Skeletal muscle satellite cell (primary cell): ENCODE results near the gene KRI1.
A peak's percentile ranks its signal among the peaks of the same experiment; 100 is the strongest.
"Not testable (repeated sequence)": the region's sequence is repeated elsewhere in the genome, so short reads cannot be mapped to it uniquely, and the experiment has no call there.

Experiments
- H3K27me3 ChIP-seq: 2 replicates; pipeline ENCODE4 v1.7.0; 2013; ENCODE audit warnings: low read length; ENCODE audit not compliant: control insufficient read depth, insufficient read depth
- H3K36me3 ChIP-seq: 2 replicates; pipeline ENCODE4 v1.7.0; 2013; ENCODE audit warnings: mild to moderate bottlenecking, control low read depth, low read length; ENCODE audit not compliant: insufficient read depth
- H3K4me1 ChIP-seq: 2 replicates; pipeline ENCODE4 v1.7.0; 2013; ENCODE audit warnings: low read length; ENCODE audit not compliant: control insufficient read depth, insufficient read depth
- H3K4me2 ChIP-seq: 2 replicates; pipeline ENCODE4 v1.7.0; 2013; ENCODE audit warnings: mild to moderate bottlenecking, low read length
- H3K4me3 ChIP-seq: 2 replicates; pipeline ENCODE4 v1.7.0; 2013; ENCODE audit warnings: low read length
- H3K9ac ChIP-seq: 2 replicates; pipeline ENCODE4 v1.7.0; 2013; ENCODE audit warnings: mild to moderate bottlenecking, low read depth, low read length, moderate library complexity
- H3K9me3 ChIP-seq: replicated peaks from 2 replicates; pipeline ENCODE4 v1.7.0; 2013; ENCODE audit warnings: mild to moderate bottlenecking, control low read depth, low read length

The KRI1 gene

DNA sequence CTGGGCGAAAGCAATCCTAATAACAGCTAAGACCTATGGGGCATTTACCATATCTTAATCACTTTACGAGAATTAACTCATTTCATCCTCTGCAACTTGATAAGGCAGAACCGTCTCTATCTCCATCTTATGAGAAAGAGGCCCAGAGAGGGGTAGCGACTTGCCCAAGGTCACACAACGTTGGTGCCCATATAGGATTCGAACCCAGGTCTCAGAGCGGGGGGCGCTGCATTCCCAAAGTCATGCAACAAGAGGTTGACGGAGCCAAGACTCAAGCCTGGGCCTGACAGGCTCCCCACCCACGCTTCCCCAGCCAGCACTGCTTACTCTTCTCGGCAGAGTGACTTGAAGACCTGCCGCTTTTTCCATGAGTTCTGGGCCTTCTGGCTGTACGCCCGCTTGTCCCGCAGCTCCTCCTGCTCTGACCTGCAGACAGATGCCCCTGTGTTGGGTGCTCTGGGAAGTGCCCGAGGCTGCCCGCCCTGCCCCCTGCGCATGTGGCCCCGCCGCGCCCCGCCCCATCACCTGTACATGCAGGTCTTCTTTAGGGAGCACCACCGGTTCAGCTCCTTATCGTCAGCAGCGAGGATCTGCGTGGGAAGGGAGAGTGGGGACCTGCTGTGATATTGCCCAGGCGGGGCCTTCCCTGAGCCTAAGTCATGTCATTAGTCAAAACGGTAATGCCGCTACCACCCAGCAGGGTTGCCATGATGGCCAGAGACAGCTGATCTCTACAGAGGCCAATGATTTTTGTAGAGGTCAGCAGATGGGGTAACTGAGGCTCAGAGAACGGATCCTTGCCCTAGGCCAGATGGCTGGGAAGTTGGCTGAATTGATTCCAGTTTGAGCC is 10.8 kb downstream of the KRI1 start:
- no peak overlapping the region for H3K9ac ChIP-seq
- H3K4me3 ChIP-seq: no peak overlapping the region

DNA sequence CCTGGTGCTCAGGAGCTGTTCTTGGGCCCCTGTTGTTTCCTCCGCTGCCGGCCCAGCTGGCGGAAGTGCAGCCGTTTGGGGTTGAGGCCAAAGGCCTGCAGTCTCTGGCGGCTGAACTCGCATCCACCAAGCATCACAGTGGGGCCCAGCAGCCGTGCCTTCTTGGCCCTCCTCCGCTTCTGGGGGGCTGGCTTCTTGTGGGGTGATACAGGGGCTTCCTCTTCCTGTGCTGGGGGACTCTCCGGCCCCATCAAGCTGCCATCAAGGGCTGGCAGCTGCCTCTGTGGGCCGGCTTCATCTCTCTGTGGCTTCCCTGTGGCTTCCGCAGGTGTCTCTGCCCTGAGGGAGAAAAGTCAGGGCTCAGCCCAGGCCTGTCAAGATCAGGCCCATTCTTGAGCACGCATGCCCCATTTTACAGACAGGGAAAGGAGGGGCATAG is 11.8 kb downstream of the KRI1 start:
- Histone ChIP-seq H3K36me3 (peaks cover 59% of the 10 kb centered on the region), H3K27me3 (no peaks in the 10 kb centered on the region), H3K9ac (no peak overlapping the region), H3K4me3 (no peak overlapping the region), H3K4me1 (no peaks in the 10 kb centered on the region), H3K4me2 (no peak overlapping the region), H3K9me3 (no peaks in the 10 kb centered on the region)

More for the DNA sequence above, 10.8 kb downstream of the KRI1 start:
- Histone ChIP-seq H3K9me3 (no peaks in the 10 kb centered on the region), H3K4me2 (no peak overlapping the region), H3K27me3 (no peaks in the 10 kb centered on the region), H3K4me1 (no peaks in the 10 kb centered on the region), H3K36me3 (peaks cover 66% of the 10 kb centered on the region)

DNA sequence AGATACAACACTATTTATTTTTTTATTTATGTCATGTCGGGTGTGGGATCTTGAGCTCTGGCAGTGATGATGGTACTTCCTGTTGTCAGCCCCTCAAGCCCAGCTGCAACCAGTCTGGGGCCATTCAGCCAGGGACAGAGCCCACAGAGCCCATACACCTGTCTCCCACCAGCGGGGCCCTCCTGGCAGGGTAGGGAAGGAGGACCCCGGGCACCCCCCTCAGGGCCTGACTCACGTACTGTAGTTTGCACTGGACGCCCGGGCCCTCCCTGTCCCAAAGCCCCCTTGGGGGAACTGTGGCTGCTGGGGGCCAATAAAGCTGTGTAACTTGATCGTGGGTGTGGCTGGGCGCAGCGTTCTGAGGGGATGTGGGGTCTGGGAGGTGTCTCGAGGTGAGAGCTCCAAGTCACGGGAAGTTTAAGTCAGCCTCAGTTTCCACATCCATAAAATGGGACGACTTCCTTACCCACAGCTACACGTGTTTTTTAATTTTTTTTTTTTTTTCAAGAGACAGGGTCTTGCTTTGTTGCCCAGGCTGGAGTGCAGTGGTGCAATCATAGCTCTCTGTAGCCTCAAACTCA is 12.6 kb downstream of the KRI1 start:
- H3K36me3 ChIP-seq: peaks cover 63% of the 10 kb centered on the region
- H3K27me3 ChIP-seq: no peaks in the 10 kb centered on the region
- no peak overlapping the region for H3K9ac ChIP-seq
- H3K4me2 ChIP-seq: no peak overlapping the region
- no peaks in the 10 kb centered on the region for H3K4me1 ChIP-seq
- H3K9me3 ChIP-seq: no peaks in the 10 kb centered on the region
- no peak overlapping the region for H3K4me3 ChIP-seq

DNA sequence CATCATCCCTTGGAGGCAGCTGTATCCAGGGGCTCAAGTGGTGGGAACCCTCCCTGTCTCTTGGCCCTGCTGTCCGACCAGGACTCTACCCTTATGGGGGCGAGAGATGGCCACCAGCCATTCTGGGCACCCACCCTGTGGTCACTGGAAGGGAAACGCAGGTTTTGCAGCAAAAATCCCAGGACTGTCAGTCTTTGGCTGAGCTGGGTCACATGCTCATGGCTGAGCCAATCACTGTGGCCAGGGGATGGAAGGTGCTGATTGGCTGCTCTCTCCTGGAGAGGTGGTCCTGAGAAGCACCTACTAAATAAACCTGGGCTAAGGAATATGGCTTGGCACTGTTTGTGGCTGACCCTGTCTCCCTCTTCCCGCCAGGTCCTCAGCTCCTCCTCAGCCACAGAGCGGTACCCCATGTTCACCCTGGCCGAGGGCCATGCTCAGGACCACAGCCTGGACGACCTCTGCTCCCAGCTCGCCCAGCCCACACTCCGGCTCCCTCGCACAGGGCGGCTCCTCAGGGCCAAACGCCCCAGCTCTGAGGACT is 13.2 kb downstream of the KRI1 start:
- peaks cover 57% of the 10 kb centered on the region for H3K36me3 ChIP-seq

DNA sequence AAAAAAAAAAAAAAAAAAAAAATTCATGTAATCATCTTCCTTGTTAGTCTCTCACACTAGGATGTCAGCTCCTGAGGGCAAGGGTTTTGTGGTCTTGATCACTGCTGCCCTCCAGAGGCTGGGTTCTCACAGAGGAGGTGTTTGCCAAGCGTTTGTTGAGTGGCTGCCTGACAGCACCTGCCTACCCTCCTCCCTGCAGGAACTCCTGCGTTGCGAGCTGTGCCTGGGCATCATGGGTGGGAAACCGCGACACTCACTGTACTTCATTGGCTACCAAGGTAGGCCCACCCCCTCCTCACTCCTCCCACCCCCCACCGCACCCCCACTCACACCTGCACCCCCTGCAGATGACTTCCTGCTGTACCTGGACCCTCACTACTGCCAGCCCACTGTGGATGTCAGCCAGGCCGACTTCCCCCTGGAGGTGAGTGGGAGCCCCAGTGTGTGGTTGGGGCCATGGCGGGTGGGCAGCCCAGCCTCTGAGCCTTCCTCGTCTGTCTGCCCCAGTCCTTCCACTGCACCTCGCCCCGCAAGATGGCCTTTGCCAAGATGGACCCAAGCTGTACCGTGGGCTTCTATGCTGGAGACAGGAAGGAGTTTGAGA is 14.0 kb downstream of the KRI1 start:
- Histone ChIP-seq H3K9ac (no peak overlapping the region), H3K27me3 (no peaks in the 10 kb centered on the region), H3K4me3 (no peak overlapping the region), H3K36me3 (peaks cover 59% of the 10 kb centered on the region), H3K9me3 (no peaks in the 10 kb centered on the region), H3K4me2 (no peak overlapping the region), H3K4me1 (no peaks in the 10 kb centered on the region)

More for the DNA sequence above, 13.2 kb downstream of the KRI1 start:
- Histone ChIP-seq H3K4me2 (no peak overlapping the region), H3K4me1 (no peaks in the 10 kb centered on the region), H3K4me3 (no peak overlapping the region), H3K27me3 (no peaks in the 10 kb centered on the region), H3K9ac (no peak overlapping the region), H3K9me3 (no peaks in the 10 kb centered on the region)

DNA sequence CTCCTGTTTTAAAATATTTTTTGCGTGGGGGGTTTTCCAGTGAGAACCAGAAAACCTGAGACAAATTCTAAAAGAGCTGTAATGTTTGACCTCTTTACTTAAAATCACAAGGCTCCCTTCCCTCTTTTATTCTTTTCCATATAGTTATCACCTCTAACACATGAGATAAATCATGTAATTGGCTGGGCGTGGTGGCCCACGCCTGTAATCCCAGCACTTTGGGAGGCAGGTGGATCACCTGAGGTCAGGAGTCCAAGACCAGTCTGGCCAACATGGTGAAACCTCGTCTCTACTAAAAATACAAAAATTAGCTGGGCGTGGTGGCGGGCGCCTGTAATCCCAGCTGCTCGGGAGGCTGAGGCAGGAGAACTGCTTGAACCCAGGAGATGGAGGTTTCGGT is 14.8 kb downstream of the KRI1 start:
- H3K36me3 ChIP-seq: peaks cover 60% of the 10 kb centered on the region
- not testable (repeated sequence) for H3K9me3 ChIP-seq

DNA sequence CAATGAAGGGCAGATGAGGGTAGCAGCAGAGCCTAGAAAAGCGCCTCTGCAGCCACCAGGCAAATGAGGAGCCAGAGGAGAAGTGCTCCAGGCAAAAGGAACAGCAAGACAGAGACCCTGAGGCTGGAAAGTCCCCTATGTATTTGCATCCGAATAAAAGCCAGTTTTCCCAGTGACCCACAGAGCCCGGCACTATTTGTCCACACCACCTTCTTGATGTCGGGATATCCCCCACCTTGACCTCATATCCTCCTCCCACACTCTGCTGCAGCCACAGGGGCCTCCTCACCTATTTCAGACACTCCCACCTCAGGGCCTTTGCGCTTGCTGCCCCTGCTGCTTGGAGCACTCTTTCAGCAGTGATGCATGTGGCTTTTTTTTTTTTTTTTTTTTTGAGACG is 15.5 kb downstream of the KRI1 start:
- Histone ChIP-seq H3K4me1 (no peaks in the 10 kb centered on the region), H3K4me3 (no peak overlapping the region), H3K36me3 (peaks cover 53% of the 10 kb centered on the region), H3K9ac (no peak overlapping the region), H3K9me3 (no peaks in the 10 kb centered on the region), H3K4me2 (no peak overlapping the region), H3K27me3 (no peaks in the 10 kb centered on the region)

More for the DNA sequence above, 14.8 kb downstream of the KRI1 start:
- not testable (repeated sequence) for H3K4me3 ChIP-seq, H3K27me3 ChIP-seq, H3K9ac ChIP-seq, H3K4me1 ChIP-seq, H3K4me2 ChIP-seq

DNA sequence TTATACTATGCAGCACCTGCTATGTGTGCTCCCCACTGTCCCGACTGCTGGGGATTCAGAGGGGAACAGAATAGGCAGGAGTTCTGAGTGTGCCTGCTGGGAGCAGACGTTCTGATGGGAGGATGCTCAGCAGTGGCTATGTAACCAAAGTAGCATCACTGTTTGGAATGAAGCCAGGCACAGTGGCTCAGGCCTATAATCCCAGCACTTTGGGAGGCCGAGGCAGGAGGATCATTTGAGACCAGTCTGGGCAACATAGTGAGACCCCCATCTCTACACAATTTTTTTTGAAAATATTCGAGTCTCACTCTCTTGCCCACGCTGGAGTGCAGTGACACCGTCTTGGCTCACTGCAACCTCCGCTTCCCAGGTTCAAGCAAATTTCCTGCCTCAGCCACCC is 16.1 kb downstream of the KRI1 start:
- H3K4me1 ChIP-seq: peaks cover 5% of the 10 kb centered on the region

DNA sequence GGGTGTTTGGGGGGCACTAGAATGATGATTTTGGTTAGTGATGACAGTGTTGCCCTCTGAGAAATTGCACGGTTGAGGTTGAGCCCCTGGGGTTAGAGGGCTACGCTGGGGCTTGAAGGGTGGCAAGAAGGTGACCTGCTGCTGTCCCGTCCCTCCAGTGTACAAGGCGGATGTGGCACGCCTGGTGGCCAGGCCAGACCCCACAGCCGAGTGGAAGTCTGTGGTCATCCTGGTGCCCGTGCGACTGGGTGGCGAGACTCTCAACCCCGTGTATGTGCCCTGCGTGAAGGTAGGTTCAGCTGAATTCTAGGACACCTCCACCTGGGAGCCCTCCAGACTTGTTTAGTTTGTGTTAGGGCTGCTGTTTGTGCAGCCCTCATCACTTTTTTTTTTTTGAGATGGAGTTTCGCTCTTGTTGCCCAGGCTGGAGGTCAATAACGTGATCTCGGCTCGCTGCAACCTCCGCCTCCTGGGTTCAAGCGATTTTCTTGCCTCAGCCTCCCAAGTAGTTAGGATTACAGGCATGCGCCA is 17.0 kb downstream of the KRI1 start:
- H3K9me3 ChIP-seq: no peaks in the 10 kb centered on the region
- peaks cover 9% of the 10 kb centered on the region for H3K4me1 ChIP-seq
- peaks cover 39% of the 10 kb centered on the region for H3K36me3 ChIP-seq
- no peak overlapping the region for H3K9ac ChIP-seq
- H3K27me3 ChIP-seq: no peaks in the 10 kb centered on the region
- H3K4me3 ChIP-seq: no peak overlapping the region
- H3K4me2 ChIP-seq: no peak overlapping the region

More for the DNA sequence above, 16.1 kb downstream of the KRI1 start:
- no peak overlapping the region for H3K9ac ChIP-seq
- no peak overlapping the region for H3K4me3 ChIP-seq
- H3K36me3 ChIP-seq: peaks cover 48% of the 10 kb centered on the region
- H3K9me3 ChIP-seq: no peaks in the 10 kb centered on the region
- no peaks in the 10 kb centered on the region for H3K27me3 ChIP-seq
- no peak overlapping the region for H3K4me2 ChIP-seq

DNA sequence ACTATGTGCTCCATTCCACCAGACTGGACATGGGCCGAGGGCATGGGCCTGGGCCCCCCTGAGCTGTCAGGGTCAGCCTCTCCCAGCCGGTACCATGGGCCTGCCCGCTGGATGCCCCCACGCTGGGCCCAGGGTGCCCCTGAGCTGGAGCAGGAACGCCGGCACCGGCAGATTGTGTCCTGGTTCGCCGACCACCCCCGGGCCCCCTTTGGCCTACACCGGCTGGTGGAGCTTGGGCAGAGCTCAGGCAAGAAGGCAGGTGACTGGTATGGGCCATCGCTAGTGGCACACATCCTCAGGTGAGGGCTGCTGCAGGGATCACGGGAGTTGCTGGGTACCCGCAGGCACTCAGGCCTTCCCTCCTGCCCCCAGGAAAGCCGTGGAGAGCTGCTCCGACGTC is 19.0 kb downstream of the KRI1 start:
- Histone ChIP-seq H3K4me3 (no peak overlapping the region), H3K9me3 (no peaks in the 10 kb centered on the region), H3K4me1 (peaks cover 12% of the 10 kb centered on the region), H3K36me3 (peaks cover 19% of the 10 kb centered on the region), H3K27me3 (no peaks in the 10 kb centered on the region), H3K9ac (no peak overlapping the region), H3K4me2 (no peak overlapping the region)

DNA sequence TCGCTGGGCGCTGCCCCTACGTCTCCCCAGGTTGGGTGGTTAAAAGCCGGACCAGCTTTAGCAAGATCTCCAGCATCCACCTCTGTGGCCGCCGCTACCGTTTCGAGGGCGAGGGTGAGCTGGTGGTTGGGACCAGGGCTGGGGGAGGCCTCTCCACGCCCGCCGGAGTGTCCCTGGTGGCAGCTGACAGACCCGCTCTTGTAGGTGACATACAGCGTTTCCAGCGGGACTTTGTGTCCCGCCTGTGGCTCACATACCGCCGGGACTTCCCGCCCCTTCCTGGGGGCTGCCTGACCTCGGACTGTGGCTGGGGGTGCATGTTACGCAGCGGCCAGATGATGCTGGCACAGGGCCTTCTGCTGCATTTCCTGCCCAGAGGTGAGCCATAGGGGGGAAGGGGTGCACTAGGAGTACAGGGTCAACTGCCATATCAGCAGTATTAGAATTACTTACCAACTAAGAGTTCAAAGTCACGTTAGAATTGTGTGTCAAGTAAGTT is 21.0 kb downstream of the KRI1 start:
- Histone ChIP-seq H3K27me3 (no peaks in the 10 kb centered on the region), H3K4me1 (peaks cover 12% of the 10 kb centered on the region), H3K9me3 (no peaks in the 10 kb centered on the region), H3K36me3 (peaks cover 15% of the 10 kb centered on the region), H3K4me2 (peak overlapping the region; percentile 98), H3K4me3 (peak overlapping the region; percentile 93), H3K9ac (peak overlapping the region; percentile 98)
